ENCODE measurements around the gene TMEM165.

Gene TMEM165

DNA sequence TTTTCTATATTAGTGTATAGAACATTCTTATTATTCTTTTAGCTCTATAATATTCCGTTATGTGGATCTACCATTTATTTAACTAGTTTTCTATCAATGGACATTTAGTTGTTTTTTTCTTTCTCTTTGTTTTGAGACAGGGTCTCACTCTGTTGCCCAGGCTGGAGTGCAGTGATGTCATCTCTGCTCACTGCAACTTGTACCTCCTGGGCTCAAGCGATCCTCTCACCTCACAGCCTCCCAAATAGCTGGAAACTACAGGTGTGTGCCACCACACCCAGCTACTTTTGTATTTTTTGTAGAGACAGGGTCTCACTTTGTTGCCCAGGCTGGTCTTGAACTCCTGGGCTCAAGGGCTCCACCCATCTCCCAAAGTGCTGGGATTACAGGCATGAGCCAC, 10.8 kb downstream of the TMEM165 start:
- Histone ChIP-seq H3K27ac (ENCODE audit: low read depth, low read length, severe bottlenecking) (no peak overlapping the region), H3K36me3 (ENCODE audit: control insufficient read depth, insufficient read depth, low read length) (peaks cover 87% of the 10 kb centered on the region), H3K4me3 (ENCODE audit: extremely low read depth, insufficient read depth, low read length, poor library complexity, severe bottlenecking) (no peak overlapping the region), H3K4me1 (ENCODE audit: control insufficient read depth, insufficient read depth, low read length, poor library complexity, severe bottlenecking) (peaks cover 3% of the 10 kb centered on the region), H3K9me3 (ENCODE audit: control insufficient read depth, low read length) (no peaks in the 10 kb centered on the region)
- 71 to 100% methylated on average over 1 of the region's 2 CpGs for WGBS, 2 experiments (ENCODE audit: insufficient coverage in 2 of 2)

- Histone ChIP-seq H3K36me3 (ENCODE audit: control insufficient read depth, insufficient read depth, low read length) (peaks cover 88% of the 10 kb centered on the region), H3K4me3 (ENCODE audit: extremely low read depth, insufficient read depth, low read length, poor library complexity, severe bottlenecking) (no peak overlapping the region), H3K27ac (ENCODE audit: low read depth, low read length, severe bottlenecking) (no peak overlapping the region), H3K9me3 (ENCODE audit: control insufficient read depth, low read length) (no peaks in the 10 kb centered on the region), H3K4me1 (ENCODE audit: control insufficient read depth, insufficient read depth, low read length, poor library complexity, severe bottlenecking) (peaks cover 3% of the 10 kb centered on the region)
- 87 to 96% methylated on average over 2 of the region's 3 CpGs for WGBS, 2 experiments (ENCODE audit: insufficient coverage in 2 of 2)
Observed at GRCh38 chr4:55407119-55407518, 11.4 kb downstream of the TMEM165 start.

DNA sequence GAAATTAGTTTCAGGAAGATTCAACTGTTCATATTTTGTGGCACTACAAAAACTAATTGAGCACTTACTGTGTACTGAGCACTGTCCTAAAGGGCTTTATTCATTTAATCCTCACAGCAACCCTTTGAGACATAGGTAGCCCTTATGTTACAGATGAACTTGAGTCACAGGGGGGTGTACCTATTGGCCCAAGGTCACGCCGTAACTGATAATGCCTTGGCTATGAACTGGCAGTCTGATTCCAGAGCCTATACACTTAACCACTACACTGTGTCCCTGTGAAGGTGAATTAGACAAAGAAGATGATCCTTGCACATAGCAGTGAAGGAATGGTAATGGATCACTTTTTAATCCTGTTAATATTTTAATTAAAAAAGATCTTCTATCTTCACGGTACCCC, 12.0 kb downstream of the TMEM165 start:
- H3K4me3 ChIP-seq (ENCODE audit: extremely low read depth, insufficient read depth, low read length, poor library complexity, severe bottlenecking), result no peak overlapping the region
- H3K9me3 ChIP-seq (ENCODE audit: control insufficient read depth, low read length), result no peaks in the 10 kb centered on the region
- WGBS, 2 experiments (ENCODE audit: insufficient coverage in 2 of 2), result 80% methylated on average over 2 of the region's 3 CpGs; no CpG with 5 or more reads in 1 of the 2 experiments
- no peak overlapping the region for H3K27ac ChIP-seq (ENCODE audit: low read depth, low read length, severe bottlenecking)
- peaks cover 89% of the 10 kb centered on the region for H3K36me3 ChIP-seq (ENCODE audit: control insufficient read depth, insufficient read depth, low read length)
- H3K4me1 ChIP-seq (ENCODE audit: control insufficient read depth, insufficient read depth, low read length, poor library complexity, severe bottlenecking), result peaks cover 3% of the 10 kb centered on the region

GRCh38 chr4:55409468-55410171, 13.9 kb downstream of the TMEM165 start:
- 86 to 87% methylated on average over 5 to 10 of the region's 10 CpGs for WGBS, 2 experiments (ENCODE audit: insufficient coverage in 2 of 2)
- Histone ChIP-seq H3K4me3 (ENCODE audit: extremely low read depth, insufficient read depth, low read length, poor library complexity, severe bottlenecking) (no peak overlapping the region), H3K27ac (ENCODE audit: low read depth, low read length, severe bottlenecking) (no peak overlapping the region), H3K36me3 (ENCODE audit: control insufficient read depth, insufficient read depth, low read length) (peaks cover 88% of the 10 kb centered on the region), H3K4me1 (ENCODE audit: control insufficient read depth, insufficient read depth, low read length, poor library complexity, severe bottlenecking) (peaks cover 3% of the 10 kb centered on the region), H3K9me3 (ENCODE audit: control insufficient read depth, low read length) (no peaks in the 10 kb centered on the region)

- Histone ChIP-seq H3K4me3 (ENCODE audit: extremely low read depth, insufficient read depth, low read length, poor library complexity, severe bottlenecking) (no peak overlapping the region), H3K9me3 (ENCODE audit: control insufficient read depth, low read length) (no peaks in the 10 kb centered on the region), H3K27ac (ENCODE audit: low read depth, low read length, severe bottlenecking) (no peak overlapping the region), H3K36me3 (ENCODE audit: control insufficient read depth, insufficient read depth, low read length) (peaks cover 88% of the 10 kb centered on the region), H3K4me1 (ENCODE audit: control insufficient read depth, insufficient read depth, low read length, poor library complexity, severe bottlenecking) (peaks cover 3% of the 10 kb centered on the region)
- WGBS, 2 experiments (ENCODE audit: insufficient coverage in 2 of 2), result 96 to 100% methylated on average over 4 to 6 of the region's 8 CpGs
Observed at GRCh38 chr4:55410431-55410830, 14.7 kb downstream of the TMEM165 start.

- WGBS, 2 experiments (ENCODE audit: insufficient coverage in 2 of 2), result 91 to 96% methylated on average over 5 to 6 of the region's 6 CpGs
- Histone ChIP-seq H3K4me1 (ENCODE audit: control insufficient read depth, insufficient read depth, low read length, poor library complexity, severe bottlenecking) (peaks cover 3% of the 10 kb centered on the region), H3K9me3 (ENCODE audit: control insufficient read depth, low read length) (no peaks in the 10 kb centered on the region), H3K4me3 (ENCODE audit: extremely low read depth, insufficient read depth, low read length, poor library complexity, severe bottlenecking) (no peak overlapping the region), H3K36me3 (ENCODE audit: control insufficient read depth, insufficient read depth, low read length) (peaks cover 87% of the 10 kb centered on the region), H3K27ac (ENCODE audit: low read depth, low read length, severe bottlenecking) (no peak overlapping the region)
Observed at GRCh38 chr4:55411621-55412020, 15.9 kb downstream of the TMEM165 start.

GRCh38 chr4:55416176-55416575, 20.4 kb downstream of the TMEM165 start:
- H3K4me3 ChIP-seq (ENCODE audit: extremely low read depth, insufficient read depth, low read length, poor library complexity, severe bottlenecking), result no peak overlapping the region
- WGBS, 2 experiments (ENCODE audit: insufficient coverage in 2 of 2), result 100% methylated on average over 1 of the region's 3 CpGs; no CpG with 5 or more reads in 1 of the 2 experiments
- H3K36me3 ChIP-seq (ENCODE audit: control insufficient read depth, insufficient read depth, low read length), result peaks cover 94% of the 10 kb centered on the region

GRCh38 chr4:55424791-55425190, 29.0 kb downstream of the TMEM165 start:
- H3K9me3 ChIP-seq (ENCODE audit: control insufficient read depth, low read length), result no peaks in the 10 kb centered on the region
- peaks cover 94% of the 10 kb centered on the region for H3K36me3 ChIP-seq (ENCODE audit: control insufficient read depth, insufficient read depth, low read length)
- no peak overlapping the region for H3K4me3 ChIP-seq (ENCODE audit: extremely low read depth, insufficient read depth, low read length, poor library complexity, severe bottlenecking)
- no peak overlapping the region for H3K27ac ChIP-seq (ENCODE audit: low read depth, low read length, severe bottlenecking)
- WGBS, 2 experiments (ENCODE audit: insufficient coverage in 2 of 2), result no CpG with 5 or more reads among the region's 3 CpGs
- H3K4me1 ChIP-seq (ENCODE audit: control insufficient read depth, insufficient read depth, low read length, poor library complexity, severe bottlenecking), result no peaks in the 10 kb centered on the region

More at GRCh38 chr4:55416176-55416575, 20.4 kb downstream of the TMEM165 start:
- H3K27ac ChIP-seq (ENCODE audit: low read depth, low read length, severe bottlenecking), result no peak overlapping the region
- no peaks in the 10 kb centered on the region for H3K9me3 ChIP-seq (ENCODE audit: control insufficient read depth, low read length)
- no peaks in the 10 kb centered on the region for H3K4me1 ChIP-seq (ENCODE audit: control insufficient read depth, insufficient read depth, low read length, poor library complexity, severe bottlenecking)

DNA sequence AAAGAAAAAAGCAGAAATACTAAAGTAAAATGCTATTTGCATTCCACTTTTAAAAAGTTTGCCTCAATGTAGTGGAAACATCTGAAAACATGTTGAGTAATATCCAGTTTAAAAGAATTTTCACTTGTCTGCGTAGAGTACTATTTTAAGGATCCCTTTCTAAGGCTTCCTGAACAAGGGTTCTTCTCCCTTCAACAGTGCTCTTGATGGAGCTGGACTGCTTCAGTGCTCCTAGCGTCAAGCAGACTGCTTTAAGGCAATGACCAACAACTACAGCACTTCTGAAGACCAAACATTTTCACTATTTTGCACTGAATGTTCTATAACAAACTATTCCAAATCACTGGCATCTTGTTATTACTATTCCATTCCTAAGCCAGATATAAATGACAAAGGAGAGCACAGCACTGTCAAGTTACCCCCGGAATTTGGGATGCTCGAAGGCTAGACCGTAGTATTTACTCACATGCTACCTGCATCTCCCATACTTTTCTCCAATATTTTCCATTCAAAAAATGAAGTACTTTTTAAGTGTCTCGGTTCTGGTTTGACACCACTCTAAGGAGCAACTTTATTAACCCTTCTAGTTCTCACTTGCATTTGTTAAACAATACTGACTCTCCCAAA, 36.1 kb downstream of the TMEM165 start:
- Histone ChIP-seq H3K9me3 (ENCODE audit: control insufficient read depth, low read length) (no peaks in the 10 kb centered on the region), H3K4me1 (ENCODE audit: control insufficient read depth, insufficient read depth, low read length, poor library complexity, severe bottlenecking) (no peaks in the 10 kb centered on the region), H3K27ac (ENCODE audit: low read depth, low read length, severe bottlenecking) (peak overlapping the region; percentile 11), H3K36me3 (ENCODE audit: control insufficient read depth, insufficient read depth, low read length) (peaks cover 86% of the 10 kb centered on the region), H3K4me3 (ENCODE audit: extremely low read depth, insufficient read depth, low read length, poor library complexity, severe bottlenecking) (no peak overlapping the region)
- WGBS, 2 experiments (ENCODE audit: insufficient coverage in 2 of 2), result 77% methylated on average over 5 to 6 of the region's 6 CpGs

- Histone ChIP-seq H3K36me3 (ENCODE audit: control insufficient read depth, insufficient read depth, low read length) (peaks cover 74% of the 10 kb centered on the region), H3K9me3 (ENCODE audit: control insufficient read depth, low read length) (no peaks in the 10 kb centered on the region), H3K4me1 (ENCODE audit: control insufficient read depth, insufficient read depth, low read length, poor library complexity, severe bottlenecking) (no peaks in the 10 kb centered on the region), H3K27ac (ENCODE audit: low read depth, low read length, severe bottlenecking) (no peak overlapping the region), H3K4me3 (ENCODE audit: extremely low read depth, insufficient read depth, low read length, poor library complexity, severe bottlenecking) (no peak overlapping the region)
- 90 to 96% methylated on average over 3 of the region's 3 CpGs for WGBS, 2 experiments (ENCODE audit: insufficient coverage in 2 of 2)
Observed at GRCh38 chr4:55435141-55435841, 39.5 kb downstream of the TMEM165 start.

Measured in mesodermal cell (in vitro differentiated cells).